Upper lobe of left lung (tissue), 4 donors: ENCODE measurements around the gene RAB27B.

Experiments used
- CTCF ChIP-seq, 6 experiments: fragments of 450-650 bp in 4 of 6; fragments of 200-600 bp in 2 of 6; sonication (generic) in 2 of 6; IDR thresholded peaks; one replicate each; pipeline ENCODE4 v1.5.1; 2016 to 2019; ENCODE audit warnings: antibody characterized with exemption in 6 of 6
- EP300 ChIP-seq, 4 donors: sonication (generic); formaldehyde crosslinking; IDR thresholded peaks; one replicate each; pipeline ENCODE4 v1.5.1; 2017; ENCODE audit warnings: antibody characterized with exemption in 4 of 4, control low read depth in 2 of 4
- POLR2A ChIP-seq, 4 donors: fragments of 450-650 bp; IDR thresholded peaks; one replicate each; pipeline ENCODE4 v1.5.1; 2016 to 2017; ENCODE audit warnings: antibody characterized with exemption in 4 of 4, mild to moderate bottlenecking in 2 of 4
- POLR2AphosphoS5 ChIP-seq, 2 donors: sonication (generic); formaldehyde crosslinking; IDR thresholded peaks; one replicate each; pipeline ENCODE4 v1.5.1; 2017; ENCODE audit warnings: antibody characterized with exemption in 2 of 2

GRCh38 chr18:54881229-54881768 lies 53.0 kb downstream of the RAB27B start:
- TF ChIP-seq CTCF (IDR thresholded peaks at IDR 0.05), result no peak
- TF ChIP-seq POLR2A (IDR thresholded peaks at IDR 0.05), result no peak
- no peak for TF ChIP-seq POLR2AphosphoS5 (IDR thresholded peaks at IDR 0.05)
- no peak for TF ChIP-seq EP300 (IDR thresholded peaks at IDR 0.05)
